Neural cell (in vitro differentiated cells): Measurements from ENCODE around the gene ANXA1. TPM values are rescaled to one million over a fixed set of nuclear protein-coding genes. Genes with fewer than 3 reads are reported as not detected.

ENCODE experiments used
- H2AFZ ChIP-seq: fragments of 200-600, 300-800 bp; sonication (generic), shearing (Covaris generic); 2 replicates; pipeline ENCODE4 v1.6.0; 2014; ENCODE audit warnings: low read depth, mild to moderate bottlenecking, antibody characterized with exemption, low read length, moderate library complexity
- H3F3A ChIP-seq: fragments of 200-600 bp; shearing (Covaris generic); 2 replicates; pipeline ENCODE4 v1.6.1; 2016; ENCODE audit warnings: mild to moderate bottlenecking, moderate library complexity, mixed read lengths, antibody characterized with exemption, low read length; ENCODE audit not compliant: insufficient read depth, poor library complexity, severe bottlenecking
- H3K27ac ChIP-seq: fragments of 200-600, 300-800 bp; sonication (generic), shearing (Covaris generic); 2 replicates; pipeline ENCODE4 v1.5.1; 2014; ENCODE audit warnings: mild to moderate bottlenecking, low read length, moderate library complexity
- H3K27me3 ChIP-seq: fragments of 300-800, 200-600 bp; sonication (generic), shearing (Covaris generic); 2 replicates; pipeline ENCODE4 v1.6.0; 2014; ENCODE audit warnings: mild to moderate bottlenecking, low read depth, low read length, moderate library complexity; ENCODE audit not compliant: insufficient read depth
- H3K36me3 ChIP-seq: fragments of 300-800, 200-600 bp; sonication (generic), shearing (Covaris generic); 2 replicates; pipeline ENCODE4 v1.5.1; 2014; ENCODE audit warnings: mild to moderate bottlenecking, antibody characterized with exemption, low read length, moderate library complexity; ENCODE audit not compliant: insufficient read depth
- H3K4me2 ChIP-seq: fragments of 300-800, 200-600 bp; sonication (generic), shearing (Covaris generic); 2 replicates; pipeline ENCODE4 v1.6.0; 2014; ENCODE audit warnings: mild to moderate bottlenecking, low read length
- H3K4me3 ChIP-seq: fragments of 300-800, 200-600 bp; sonication (generic), shearing (Covaris generic); 2 replicates; pipeline ENCODE4 v1.5.1; 2014; ENCODE audit warnings: mild to moderate bottlenecking, low read length, moderate library complexity
- H3K79me2 ChIP-seq: fragments of 200-600 bp; shearing (Covaris generic); replicated peaks from 2 replicates; pipeline ENCODE4 v1.6.0; 2014; ENCODE audit warnings: mild to moderate bottlenecking, low read length, moderate library complexity; ENCODE audit not compliant: insufficient read depth
- H3K9ac ChIP-seq: fragments of 300-800, 200-600 bp; sonication (generic), shearing (Covaris generic); 2 replicates; pipeline ENCODE4 v1.6.1; 2016; ENCODE audit warnings: mild to moderate bottlenecking, low read length, mixed read lengths
- H3K9me2 ChIP-seq: fragments of 200-600 bp; shearing (Covaris generic); 2 replicates; pipeline ENCODE4 v1.6.1; 2016; ENCODE audit warnings: mild to moderate bottlenecking, low read length, mixed read lengths; ENCODE audit not compliant: insufficient read depth
- H3K9me3 ChIP-seq: fragments of 200-600, 300-800 bp; sonication (generic), shearing (Covaris generic); 2 replicates; pipeline ENCODE4 v1.6.1; 2016; ENCODE audit warnings: mild to moderate bottlenecking, mixed run types, low read length, moderate library complexity, mixed read lengths
- H4K20me1 ChIP-seq: fragments of 200-600 bp; shearing (Covaris generic); 2 replicates; pipeline ENCODE4 v1.6.1; 2016; ENCODE audit warnings: mild to moderate bottlenecking, mixed run types; ENCODE audit not compliant: insufficient read depth
- EP300 ChIP-seq: fragments of 450-650 bp; conservative IDR thresholded peaks from 2 replicates; pipeline ENCODE4 v1.6.1; 2014; ENCODE audit warnings: antibody characterized with exemption, mild to moderate bottlenecking, moderate library complexity; ENCODE audit not compliant: poor library complexity, severe bottlenecking
- EZH2 ChIP-seq: fragments of 200-600, 300-800 bp; shearing (Covaris generic), sonication (generic); IDR thresholded peaks from 2 replicates; pipeline ENCODE4 v1.6.1; 2014; ENCODE audit warnings: antibody characterized with exemption, low read length, borderline replicate concordance, mild to moderate bottlenecking; ENCODE audit not compliant: insufficient read depth, poor library complexity, severe bottlenecking
- MXI1 ChIP-seq: fragments of 450-650 bp; conservative IDR thresholded peaks from 2 replicates; pipeline ENCODE4 v1.6.1; 2014; ENCODE audit warnings: antibody characterized with exemption, mild to moderate bottlenecking; ENCODE audit not compliant: poor library complexity, severe bottlenecking
- POLR2AphosphoS5 ChIP-seq: IDR thresholded peaks from 2 replicates; pipeline ENCODE4 v1.6.1; 2012
- RAD21 ChIP-seq: fragments of 450-650 bp; conservative IDR thresholded peaks from 2 replicates; pipeline ENCODE4 v1.6.1; 2014; ENCODE audit warnings: antibody characterized with exemption, mild to moderate bottlenecking, moderate library complexity
- SMC3 ChIP-seq: fragments of 450-650 bp; conservative IDR thresholded peaks from 2 replicates; pipeline ENCODE4 v1.6.1; 2014; ENCODE audit warnings: antibody characterized with exemption, mild to moderate bottlenecking, moderate library complexity; ENCODE audit not compliant: poor library complexity
- TAF1 ChIP-seq: IDR thresholded peaks from 2 replicates; pipeline ENCODE4 v1.6.1; 2012; ENCODE audit warnings: low read depth
- polyA plus RNA-seq: library from polyadenylated mRNA; depleted of rRNA; stranded (reverse); fragments of >200 nt; gene quantifications from 2 replicates; pipeline ENCODE4 v1.2.3, GENCODE V29; 2014
- TF ChIP-seq, protein P1 (sequence below): fragments of 450-650 bp; IDR thresholded peaks from 2 replicates; pipeline ENCODE4 v1.5.1; 2014; ENCODE audit warnings: antibody characterized with exemption, mild to moderate bottlenecking, moderate library complexity; ENCODE audit not compliant: poor library complexity, severe bottlenecking
- TF ChIP-seq, protein P2 (sequence below): IDR thresholded peaks from 2 replicates; pipeline ENCODE4 v1.6.1; 2012; ENCODE audit warnings: borderline replicate concordance

Gene ANXA1
- polyA plus RNA-seq, 1 donor from 2014 or later, result 5.8 TPM

DNA sequence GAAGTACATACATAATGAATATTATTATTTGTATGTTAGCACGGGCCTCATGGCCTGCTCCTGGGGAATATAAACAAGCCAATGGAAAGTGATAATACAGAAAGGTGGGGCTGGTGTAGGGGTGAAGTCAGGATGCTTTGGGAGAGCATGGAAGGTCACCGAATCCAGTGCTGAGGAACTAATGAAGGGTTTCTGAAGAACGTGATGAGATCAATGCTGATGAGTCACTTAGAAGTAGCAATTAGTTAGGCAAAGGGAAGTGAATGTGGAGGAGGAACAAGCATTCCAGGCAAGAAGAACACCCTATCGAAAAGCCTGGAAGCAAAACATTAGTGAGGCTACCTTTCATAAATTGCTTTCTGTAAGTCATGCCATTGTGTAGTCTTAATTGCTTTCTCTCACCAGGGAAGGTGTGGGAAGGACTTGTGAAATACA lies 2.1 kb downstream of the ANXA1 start:
- no peak overlapping the region for H3K4me2 ChIP-seq
- no peak for TF ChIP-seq RAD21
- no peak for TF ChIP-seq EP300
- no peak for TF ChIP-seq MXI1
- no peak for TF ChIP-seq TAF1
- no peak for TF ChIP-seq SMC3
- no peak for TF ChIP-seq EZH2
- TF ChIP-seq, protein P1, sequence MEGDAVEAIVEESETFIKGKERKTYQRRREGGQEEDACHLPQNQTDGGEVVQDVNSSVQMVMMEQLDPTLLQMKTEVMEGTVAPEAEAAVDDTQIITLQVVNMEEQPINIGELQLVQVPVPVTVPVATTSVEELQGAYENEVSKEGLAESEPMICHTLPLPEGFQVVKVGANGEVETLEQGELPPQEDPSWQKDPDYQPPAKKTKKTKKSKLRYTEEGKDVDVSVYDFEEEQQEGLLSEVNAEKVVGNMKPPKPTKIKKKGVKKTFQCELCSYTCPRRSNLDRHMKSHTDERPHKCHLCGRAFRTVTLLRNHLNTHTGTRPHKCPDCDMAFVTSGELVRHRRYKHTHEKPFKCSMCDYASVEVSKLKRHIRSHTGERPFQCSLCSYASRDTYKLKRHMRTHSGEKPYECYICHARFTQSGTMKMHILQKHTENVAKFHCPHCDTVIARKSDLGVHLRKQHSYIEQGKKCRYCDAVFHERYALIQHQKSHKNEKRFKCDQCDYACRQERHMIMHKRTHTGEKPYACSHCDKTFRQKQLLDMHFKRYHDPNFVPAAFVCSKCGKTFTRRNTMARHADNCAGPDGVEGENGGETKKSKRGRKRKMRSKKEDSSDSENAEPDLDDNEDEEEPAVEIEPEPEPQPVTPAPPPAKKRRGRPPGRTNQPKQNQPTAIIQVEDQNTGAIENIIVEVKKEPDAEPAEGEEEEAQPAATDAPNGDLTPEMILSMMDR, result no peak
- no peaks in the 10 kb centered on the region for H3F3A ChIP-seq
- no peaks in the 10 kb centered on the region for H3K9me2 ChIP-seq
- H3K9ac ChIP-seq, result no peak overlapping the region
- H4K20me1 ChIP-seq, result no peaks in the 10 kb centered on the region
- no peak overlapping the region for H2AFZ ChIP-seq
- no peaks in the 10 kb centered on the region for H3K9me3 ChIP-seq
- H3K4me3 ChIP-seq, result no peak overlapping the region
- no peaks in the 10 kb centered on the region for H3K79me2 ChIP-seq
- H3K36me3 ChIP-seq, result no peaks in the 10 kb centered on the region
- no peaks in the 10 kb centered on the region for H3K27me3 ChIP-seq
- no peak overlapping the region for H3K27ac ChIP-seq

DNA sequence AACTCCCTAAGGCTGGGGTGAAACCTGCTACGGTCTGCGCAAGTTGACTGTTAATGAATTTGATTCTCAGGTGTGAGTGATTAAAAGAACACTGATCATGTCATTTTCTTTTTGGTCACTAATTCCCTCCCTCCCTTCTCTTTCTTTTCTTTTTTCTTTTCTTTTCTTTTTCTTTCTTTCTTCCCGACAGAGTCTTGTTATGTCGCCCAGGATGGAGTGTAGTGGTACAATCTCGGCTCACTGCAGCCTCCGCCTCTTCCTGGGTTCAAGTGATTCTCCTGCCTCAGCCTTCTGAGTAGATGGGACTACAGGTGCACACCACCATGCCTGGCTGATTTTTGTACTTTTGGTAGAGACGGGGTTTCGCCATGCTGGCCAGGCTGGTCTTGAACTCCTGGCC lies 2.6 kb downstream of the ANXA1 start:
- no peak overlapping the region for H3K4me2 ChIP-seq
- H3K36me3 ChIP-seq, result no peaks in the 10 kb centered on the region
- TF ChIP-seq EZH2 (no peak), SMC3 (no peak), TAF1 (no peak), MXI1 (no peak), EP300 (no peak), RAD21 (no peak), POLR2AphosphoS5 (no peak)
- TF ChIP-seq, protein P2, sequence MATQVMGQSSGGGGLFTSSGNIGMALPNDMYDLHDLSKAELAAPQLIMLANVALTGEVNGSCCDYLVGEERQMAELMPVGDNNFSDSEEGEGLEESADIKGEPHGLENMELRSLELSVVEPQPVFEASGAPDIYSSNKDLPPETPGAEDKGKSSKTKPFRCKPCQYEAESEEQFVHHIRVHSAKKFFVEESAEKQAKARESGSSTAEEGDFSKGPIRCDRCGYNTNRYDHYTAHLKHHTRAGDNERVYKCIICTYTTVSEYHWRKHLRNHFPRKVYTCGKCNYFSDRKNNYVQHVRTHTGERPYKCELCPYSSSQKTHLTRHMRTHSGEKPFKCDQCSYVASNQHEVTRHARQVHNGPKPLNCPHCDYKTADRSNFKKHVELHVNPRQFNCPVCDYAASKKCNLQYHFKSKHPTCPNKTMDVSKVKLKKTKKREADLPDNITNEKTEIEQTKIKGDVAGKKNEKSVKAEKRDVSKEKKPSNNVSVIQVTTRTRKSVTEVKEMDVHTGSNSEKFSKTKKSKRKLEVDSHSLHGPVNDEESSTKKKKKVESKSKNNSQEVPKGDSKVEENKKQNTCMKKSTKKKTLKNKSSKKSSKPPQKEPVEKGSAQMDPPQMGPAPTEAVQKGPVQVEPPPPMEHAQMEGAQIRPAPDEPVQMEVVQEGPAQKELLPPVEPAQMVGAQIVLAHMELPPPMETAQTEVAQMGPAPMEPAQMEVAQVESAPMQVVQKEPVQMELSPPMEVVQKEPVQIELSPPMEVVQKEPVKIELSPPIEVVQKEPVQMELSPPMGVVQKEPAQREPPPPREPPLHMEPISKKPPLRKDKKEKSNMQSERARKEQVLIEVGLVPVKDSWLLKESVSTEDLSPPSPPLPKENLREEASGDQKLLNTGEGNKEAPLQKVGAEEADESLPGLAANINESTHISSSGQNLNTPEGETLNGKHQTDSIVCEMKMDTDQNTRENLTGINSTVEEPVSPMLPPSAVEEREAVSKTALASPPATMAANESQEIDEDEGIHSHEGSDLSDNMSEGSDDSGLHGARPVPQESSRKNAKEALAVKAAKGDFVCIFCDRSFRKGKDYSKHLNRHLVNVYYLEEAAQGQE, result no peak
- TF ChIP-seq, protein P1, result no peak
- H2AFZ ChIP-seq, result no peak overlapping the region
- no peak overlapping the region for H3K4me3 ChIP-seq
- H3F3A ChIP-seq, result no peaks in the 10 kb centered on the region
- no peaks in the 10 kb centered on the region for H3K79me2 ChIP-seq
- no peak overlapping the region for H3K9ac ChIP-seq
- H3K27me3 ChIP-seq, result no peaks in the 10 kb centered on the region
- H3K9me2 ChIP-seq, result no peaks in the 10 kb centered on the region
- no peaks in the 10 kb centered on the region for H3K9me3 ChIP-seq
- no peak overlapping the region for H3K27ac ChIP-seq
- H4K20me1 ChIP-seq, result no peaks in the 10 kb centered on the region
